ENCODE measurements around the gene PYGB. TPM values are rescaled to one million over a fixed set of nuclear protein-coding genes. Genes with fewer than 3 reads are reported as not detected.
"Not testable (repeated sequence)": the region's sequence is repeated elsewhere in the genome, so short reads cannot be mapped to it uniquely, and the experiment has no call there.

The PYGB gene
- polyA plus RNA-seq, 4 donors: 29.9 to 50.3 (median 41.2) TPM

- no peak for DNase-seq (ENCODE audit: low read depth in 4 of 4, low spot score in 3 of 4)
Measured at GRCh38 chr20:25227317-25227831, 20.5 kb upstream of the PYGB start.

GRCh38 chr20:25229486-25230165 lies 18.3 kb upstream of the PYGB start:
- DNase-seq (ENCODE audit: low read depth in 4 of 4, low spot score in 3 of 4): no peak

DNA sequence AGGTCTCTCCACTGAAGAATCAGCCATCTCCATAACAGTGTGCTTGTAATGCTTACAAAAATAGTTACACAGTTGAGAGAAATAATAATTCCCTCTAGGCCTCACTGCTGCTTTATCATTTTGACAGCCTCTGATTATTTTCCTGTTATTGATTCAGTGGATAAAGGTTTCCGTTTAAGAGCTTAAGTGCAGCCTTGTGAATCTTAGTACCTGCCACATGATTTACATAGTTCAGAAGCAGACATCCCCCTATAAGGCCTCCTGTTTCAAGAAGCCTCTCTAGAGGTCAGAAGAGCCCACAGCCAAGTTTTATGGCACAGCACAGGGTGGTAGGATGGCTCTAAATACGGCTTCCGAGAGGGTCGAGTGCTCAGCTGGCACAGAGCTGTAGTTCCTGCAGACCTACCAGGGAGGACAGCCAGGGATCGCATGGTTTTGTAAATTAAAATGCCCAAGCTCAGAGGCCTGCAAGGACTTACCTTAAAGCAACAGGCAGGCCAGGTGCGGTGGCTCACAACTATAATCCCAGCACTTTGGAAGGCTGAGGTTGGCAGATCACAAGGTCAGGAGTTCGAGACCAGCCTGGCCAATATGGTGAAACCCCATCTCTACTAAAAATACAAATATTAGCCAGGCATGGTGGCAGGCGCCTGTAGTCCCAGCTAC lies 17.6 kb upstream of the PYGB start:
- DNase-seq (ENCODE audit: low read depth in 4 of 4, low spot score in 3 of 4): no peak

- DNase-seq (ENCODE audit: low read depth in 4 of 4, low spot score in 3 of 4): no peak
Measured at GRCh38 chr20:25233016-25233772, 14.7 kb upstream of the PYGB start.

- not testable (repeated sequence) for DNase-seq (ENCODE audit: low read depth in 4 of 4, low spot score in 3 of 4)
Measured at GRCh38 chr20:25234009-25234849, 13.7 kb upstream of the PYGB start.

GRCh38 chr20:25236450-25237304 lies 11.2 kb upstream of the PYGB start:
- no peak for DNase-seq (ENCODE audit: low read depth in 4 of 4, low spot score in 3 of 4)

DNA sequence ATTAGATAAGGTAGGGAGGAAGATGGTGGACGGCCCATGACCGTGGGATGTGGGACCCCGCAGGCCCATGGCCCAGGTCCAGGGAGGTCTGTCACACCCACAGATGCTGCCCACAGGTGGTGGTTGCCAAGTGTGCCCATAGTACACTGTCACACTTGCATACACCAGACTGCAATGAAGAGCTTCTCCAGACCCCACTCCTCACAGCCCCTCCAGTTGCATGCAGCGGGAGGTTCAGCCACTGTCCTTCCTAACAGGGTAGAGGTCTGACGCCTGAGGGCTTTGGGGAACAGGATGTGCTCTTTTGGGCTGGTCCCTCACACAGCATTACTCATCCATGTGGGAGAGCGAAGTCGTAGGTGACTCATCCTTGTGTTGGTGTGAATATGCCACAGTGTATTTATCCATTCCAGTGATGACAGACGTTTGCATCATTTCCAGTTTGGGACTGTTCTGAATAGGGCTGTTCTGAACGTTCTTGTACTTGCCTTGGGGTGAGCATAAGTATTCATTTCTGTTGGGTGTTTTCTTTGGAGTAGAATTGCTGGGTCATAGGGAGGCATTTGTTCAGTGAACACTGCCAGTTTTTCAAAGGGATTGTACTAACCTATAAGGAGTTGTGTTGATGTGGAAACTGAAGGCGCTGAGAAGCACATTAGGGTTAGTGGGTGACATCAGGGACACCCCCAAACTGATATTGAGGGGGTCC lies 10.1 kb upstream of the PYGB start:
- DNase-seq (ENCODE audit: low read depth in 4 of 4, low spot score in 3 of 4): no peak

DNA sequence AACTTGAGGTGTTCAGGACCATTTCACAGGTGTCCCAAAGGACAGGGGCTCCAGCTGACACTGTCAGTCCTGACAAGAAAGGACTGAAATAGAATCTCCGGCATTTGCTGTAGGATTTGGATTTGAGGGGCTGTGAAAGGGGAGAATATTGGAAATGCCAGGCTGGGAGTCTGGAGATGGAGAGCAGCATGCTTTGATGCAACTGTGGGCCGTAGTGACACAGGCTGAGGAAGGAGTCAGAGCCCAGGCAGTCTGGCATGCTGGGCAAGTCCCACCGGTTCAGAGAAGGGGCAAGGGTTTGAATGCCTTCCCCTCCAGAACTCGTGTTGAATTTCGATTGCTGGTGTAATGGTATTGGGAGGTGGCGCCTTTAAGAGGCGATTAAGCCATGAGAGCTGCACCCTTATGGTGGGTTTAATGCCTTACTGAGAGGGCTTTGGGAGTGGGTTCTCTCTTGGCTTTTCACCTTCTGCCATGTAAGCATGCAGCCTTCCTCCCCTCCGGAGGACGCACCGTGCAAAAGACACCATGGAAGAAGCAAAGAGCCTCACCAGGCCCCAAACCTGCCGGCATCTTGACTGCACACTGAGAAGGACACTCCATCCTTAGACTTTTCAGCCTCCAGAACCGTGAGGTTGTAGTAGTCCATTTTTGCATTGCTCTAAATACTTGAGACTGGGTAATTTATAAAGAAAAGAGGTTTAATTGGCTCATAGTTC lies 9.4 kb upstream of the PYGB start:
- DNase-seq (ENCODE audit: low read depth in 4 of 4, low spot score in 3 of 4): no peak

GRCh38 chr20:25239387-25240370 lies 8.2 kb upstream of the PYGB start:
- no peak for DNase-seq (ENCODE audit: low read depth in 4 of 4, low spot score in 3 of 4)

DNA sequence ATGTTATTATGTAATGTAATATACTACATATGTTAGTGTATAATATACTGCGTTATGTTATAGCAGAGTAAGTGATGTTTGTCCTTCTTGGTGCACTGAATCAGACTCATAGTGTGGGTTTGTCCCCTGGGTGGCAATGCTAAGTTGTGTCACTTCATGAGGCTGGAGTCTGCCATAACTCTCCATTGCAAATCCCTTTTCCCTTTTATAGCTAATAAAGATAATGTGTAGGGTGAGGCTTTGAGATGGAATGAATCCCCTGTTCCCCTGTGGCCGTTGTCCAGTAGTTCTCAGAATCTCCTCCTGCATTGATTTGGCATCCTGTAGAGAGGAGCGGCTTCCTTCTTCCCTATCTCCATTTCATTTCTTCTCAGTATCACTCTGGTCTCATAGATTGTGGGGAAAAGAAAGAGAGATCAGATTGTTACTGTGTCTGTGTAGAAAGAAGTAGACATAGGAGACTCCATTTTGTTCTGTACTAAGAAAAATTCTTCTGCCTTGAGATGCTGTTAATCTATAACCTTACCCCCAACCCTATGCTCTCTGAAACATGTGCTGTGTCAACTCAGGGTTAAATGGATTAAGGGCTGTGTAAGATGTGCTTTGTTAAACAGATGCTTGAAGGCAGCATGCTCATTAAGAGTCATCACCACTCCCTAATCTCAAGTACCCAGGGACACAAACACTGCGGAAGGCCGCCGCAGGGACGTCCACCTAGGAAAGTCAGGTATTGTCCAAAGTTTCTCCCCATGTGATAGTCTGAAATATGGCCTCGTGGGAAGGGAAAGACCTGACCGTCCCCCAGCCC lies 6.8 kb upstream of the PYGB start:
- not testable (repeated sequence) for DNase-seq (ENCODE audit: low read depth in 4 of 4, low spot score in 3 of 4)

DNA sequence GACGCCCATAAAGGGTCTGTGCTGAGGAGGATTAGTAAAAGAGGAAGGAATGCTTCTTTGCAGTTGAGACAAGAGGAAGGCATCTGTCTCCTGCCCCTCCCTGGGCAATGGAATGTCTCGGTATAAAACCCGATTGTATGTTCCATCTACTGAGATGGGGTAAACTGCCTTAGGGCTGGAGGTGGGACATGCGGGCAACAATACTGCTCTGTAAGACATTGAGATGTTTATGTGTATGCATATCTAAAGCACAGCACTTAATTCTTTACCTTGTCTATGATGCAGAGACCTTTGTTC lies 6.3 kb upstream of the PYGB start:
- not testable (repeated sequence) for DNase-seq (ENCODE audit: low read depth in 4 of 4, low spot score in 3 of 4)

GRCh38 chr20:25242231-25242630 lies 5.7 kb upstream of the PYGB start:
- no peak for DNase-seq (ENCODE audit: low read depth in 4 of 4, low spot score in 3 of 4)

GRCh38 chr20:25243416-25243979 lies 4.4 kb upstream of the PYGB start:
- no peak for DNase-seq (ENCODE audit: low read depth in 4 of 4, low spot score in 3 of 4)

- no peak for DNase-seq (ENCODE audit: low read depth in 4 of 4, low spot score in 3 of 4)
Measured at GRCh38 chr20:25244976-25245375, 2.9 kb upstream of the PYGB start.

GRCh38 chr20:25245461-25245860 lies 2.4 kb upstream of the PYGB start:
- no peak for DNase-seq (ENCODE audit: low read depth in 4 of 4, low spot score in 3 of 4)
